T47D (cell line): Measurements from ENCODE around the gene IGSF3.
"Not testable (repeated sequence)": the region's sequence is repeated elsewhere in the genome, so short reads cannot be mapped to it uniquely, and the experiment has no call there.

Experiments used
- DNase-seq, 2 experiments: peaks; one replicate each; pipeline versions ENCODE4 v3.0.0 to v3.0.0-alpha.2; 2011 to 2012; ENCODE audit warnings: low read depth in 1 of 2, low spot score in 1 of 2
- JUND ChIP-seq: IDR thresholded peaks from 2 replicates; pipeline ENCODE4 v1.6.1; 2012; ENCODE audit warnings: low read depth
- in situ Hi-C: cut with HindIII; loops from 2 replicates; pipeline ENCODE4 v1.10.0; 2016; ENCODE audit warnings: low sequenced_read_pairs, low pct_unique_long_range_greater_than_20kb

The IGSF3 gene

DNA sequence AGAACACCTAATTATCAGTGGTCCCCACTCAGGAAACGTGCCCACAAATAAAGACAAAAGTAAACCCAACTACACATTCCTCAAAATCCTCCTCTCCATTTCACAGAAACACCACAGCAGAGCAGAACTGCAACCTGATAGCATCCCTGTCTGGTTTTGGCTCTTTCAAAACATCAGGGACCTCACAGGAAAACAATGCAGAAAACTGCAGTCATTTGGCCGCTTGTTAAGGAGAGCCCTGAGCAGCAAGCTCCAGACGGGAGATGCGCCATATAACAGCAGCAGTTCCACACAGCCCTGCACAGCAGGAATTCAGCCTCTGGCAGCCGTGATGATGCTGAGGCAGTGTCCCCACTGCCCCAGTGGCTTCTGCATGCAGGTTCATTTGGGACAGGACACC, 23.4 kb downstream of the IGSF3 start:
- in situ Hi-C loops, DNase-seq: not testable (repeated sequence)

DNA sequence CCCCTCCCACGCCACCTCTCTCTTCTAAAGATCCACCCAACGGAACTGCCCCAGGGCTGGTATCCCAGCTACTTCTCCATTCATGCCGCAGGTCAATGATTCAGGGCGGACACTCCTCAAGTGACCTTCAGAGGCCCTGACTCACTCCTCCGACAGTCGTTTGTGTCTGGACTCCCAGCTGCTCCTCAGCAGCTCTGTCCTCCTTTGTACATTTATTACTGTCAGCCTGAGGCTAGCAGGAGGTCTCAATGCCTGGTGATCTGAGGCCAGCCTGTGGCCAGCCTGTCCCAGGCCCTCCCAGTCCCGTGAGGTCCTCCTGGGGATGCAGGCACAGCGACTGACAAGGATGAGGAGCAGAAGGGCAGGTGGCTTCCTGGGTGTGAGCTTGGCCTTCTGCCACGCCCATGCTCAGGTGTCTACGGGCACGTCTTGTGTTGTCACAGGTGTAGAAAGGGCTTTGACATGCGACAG, 24.2 kb downstream of the IGSF3 start:
- in situ Hi-C loops, DNase-seq: not testable (repeated sequence)

- in situ Hi-C loops, DNase-seq: not testable (repeated sequence)
Measured at GRCh38 chr1:116642311-116643280, 24.9 kb downstream of the IGSF3 start.

GRCh38 chr1:116637583-116637982, 29.9 kb downstream of the IGSF3 start:
- in situ Hi-C loops, DNase-seq: not testable (repeated sequence)

DNA sequence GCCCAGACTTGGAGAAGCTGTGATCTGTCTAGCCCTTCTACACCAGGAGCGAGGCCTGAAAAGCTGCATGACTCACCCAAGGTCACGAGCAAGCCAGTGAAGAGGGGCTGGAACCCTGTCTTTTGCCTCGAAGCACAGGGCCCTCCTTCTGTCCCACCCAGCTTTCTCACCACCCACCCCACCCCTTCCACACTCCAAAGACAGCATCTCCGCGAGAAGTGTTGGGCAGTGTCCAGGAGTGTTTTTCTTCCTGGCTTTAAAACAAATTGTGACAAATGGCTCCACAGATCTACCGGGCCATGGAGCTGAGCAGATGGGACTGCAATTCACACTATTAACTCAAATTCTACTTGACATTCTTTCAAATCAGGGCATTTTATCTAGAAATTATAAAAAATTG, 30.9 kb downstream of the IGSF3 start:
- in situ Hi-C loops, DNase-seq: not testable (repeated sequence)

- DNase-seq, in situ Hi-C loops: not testable (repeated sequence)
Measured at GRCh38 chr1:116634386-116634785, 33.1 kb downstream of the IGSF3 start.

DNA sequence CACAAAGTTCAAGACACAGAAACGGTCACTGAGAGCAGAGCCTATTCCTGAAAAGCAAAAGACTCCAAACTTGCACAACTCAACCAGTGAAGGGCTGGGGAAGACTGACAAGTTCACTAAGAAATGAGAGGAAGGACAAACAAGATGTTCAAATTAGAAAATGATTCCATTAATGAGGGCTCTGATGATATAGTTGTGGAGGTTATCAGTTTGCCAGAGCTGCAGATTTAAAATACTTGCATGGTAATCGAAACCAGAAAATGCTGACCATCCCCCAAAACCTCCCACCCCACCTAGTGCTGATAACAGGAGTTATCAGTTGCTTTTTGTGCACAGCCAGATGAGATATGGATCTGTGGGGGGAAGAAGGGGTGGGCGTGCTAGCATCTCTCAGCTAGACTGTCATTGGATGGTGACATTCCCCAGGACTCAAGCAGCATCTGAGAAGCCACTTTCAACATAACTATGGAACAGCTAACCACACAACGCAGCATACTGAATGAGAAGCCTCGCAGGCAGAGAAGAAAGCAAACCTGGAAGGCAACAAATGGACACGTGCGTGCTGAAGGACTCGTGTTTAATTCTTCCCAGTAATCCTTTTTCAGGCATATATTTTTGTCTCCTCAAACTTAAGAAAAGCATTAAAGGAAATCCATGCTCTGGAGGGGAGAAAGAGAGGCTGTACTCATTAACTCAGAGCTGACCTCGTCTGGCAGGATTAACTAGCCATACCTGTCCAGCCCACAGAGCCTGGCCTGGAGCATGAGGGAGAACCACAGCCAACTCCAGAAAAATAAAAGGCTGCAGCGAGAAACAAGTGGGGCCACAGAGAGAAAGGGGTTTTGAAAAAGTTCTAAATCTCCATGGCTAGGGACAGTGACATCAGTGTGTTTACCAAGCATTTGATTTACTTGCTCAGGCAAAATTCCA, 35.3 kb downstream of the IGSF3 start:
- in situ Hi-C loops = not testable (repeated sequence)

GRCh38 chr1:116631554-116631953, 36.0 kb downstream of the IGSF3 start:
- in situ Hi-C loops, DNase-seq: not testable (repeated sequence)

More for the DNA sequence above, 35.3 kb downstream of the IGSF3 start:
- DNase-seq = peak in 1 of 2 experiments; percentile 78

- not testable (repeated sequence) for DNase-seq
Measured at GRCh38 chr1:116630057-116630456, 37.5 kb downstream of the IGSF3 start.

DNA sequence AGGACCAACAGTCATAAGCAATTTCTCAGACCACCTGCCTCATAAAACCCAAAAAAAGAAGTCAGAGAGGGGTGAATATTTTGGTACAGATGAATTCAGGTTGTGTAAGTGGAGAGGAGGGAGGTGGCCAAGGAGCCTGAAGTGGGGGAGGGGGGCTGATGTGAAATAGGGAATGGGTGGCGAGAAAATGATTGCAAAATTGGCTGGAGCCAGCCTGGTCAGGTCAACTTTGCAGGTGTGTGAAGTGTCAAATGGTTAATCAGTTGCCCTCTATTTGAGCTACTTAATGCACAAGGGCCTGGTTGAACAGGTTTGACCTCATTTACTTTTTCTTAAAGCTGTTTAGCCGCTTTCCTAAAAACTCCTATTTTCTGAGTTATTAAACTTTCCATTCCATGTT, 38.1 kb downstream of the IGSF3 start:
- in situ Hi-C loops, DNase-seq: not testable (repeated sequence)

More at GRCh38 chr1:116630057-116630456, 37.5 kb downstream of the IGSF3 start:
- in situ Hi-C loops = not testable (repeated sequence)

DNA sequence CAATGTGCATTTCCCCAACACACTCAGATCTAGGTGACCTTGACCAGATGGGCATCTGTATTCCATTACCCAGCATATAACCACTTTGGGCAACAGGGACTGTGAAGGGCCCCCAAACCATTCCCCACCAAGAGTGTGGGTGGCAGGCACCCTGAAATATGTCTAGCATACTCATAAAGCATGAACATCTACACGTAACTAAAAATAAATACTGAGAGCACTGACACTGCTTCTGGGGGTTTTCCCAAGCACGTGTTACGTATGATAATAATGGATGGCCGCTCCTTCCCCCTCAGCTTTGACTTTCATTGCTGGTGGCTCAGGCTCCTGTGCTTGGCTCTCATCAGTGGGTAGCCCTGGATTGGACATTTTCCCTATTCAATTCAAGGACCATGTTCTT, 39.1 kb downstream of the IGSF3 start:
- DNase-seq = no peak
- no peak for TF ChIP-seq JUND
- in situ Hi-C loops = no loop called here

DNA sequence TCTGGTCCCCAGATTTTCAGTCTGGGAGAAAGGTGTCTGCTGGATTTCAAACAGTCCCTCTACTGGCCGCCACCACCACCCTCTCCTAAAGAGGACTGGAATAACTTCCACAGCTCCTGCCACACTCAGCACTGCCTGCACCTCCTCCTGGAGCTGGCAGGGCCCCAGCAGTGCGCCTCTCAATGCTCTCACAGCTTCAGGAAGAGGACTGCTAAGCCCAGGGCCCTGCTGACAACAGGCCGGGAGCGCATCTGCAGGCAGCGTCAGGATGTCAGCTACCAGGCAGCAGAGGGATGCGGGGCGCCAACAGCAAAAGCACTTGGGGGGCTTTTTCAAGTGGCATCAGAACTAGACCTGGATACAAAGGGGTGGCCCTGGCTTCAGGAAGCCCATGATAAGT, 40.2 kb downstream of the IGSF3 start:
- DNase-seq = peak in 1 of 2 experiments; percentile 12

DNA sequence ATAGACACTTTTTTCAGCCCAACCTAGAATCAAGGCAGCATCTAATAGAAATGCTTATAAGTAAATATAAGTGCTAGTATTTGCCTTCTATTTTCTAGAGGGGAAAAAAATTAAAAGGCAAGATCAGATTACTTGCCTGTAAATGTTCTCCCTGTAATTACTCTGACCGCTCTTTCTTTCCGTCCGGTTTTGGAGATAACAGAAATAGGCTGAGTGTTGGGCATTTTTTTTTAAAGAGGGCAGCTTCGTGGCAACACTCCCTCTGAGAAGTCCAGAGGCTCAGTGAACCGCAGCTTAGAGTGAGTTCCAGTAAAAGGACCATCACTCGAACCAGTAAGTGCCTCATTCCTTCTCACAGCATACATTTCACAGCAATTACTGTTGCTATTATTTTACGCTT, 40.6 kb downstream of the IGSF3 start:
- DNase-seq, in situ Hi-C loops: not testable (repeated sequence)

More for the DNA sequence above, 40.2 kb downstream of the IGSF3 start:
- in situ Hi-C loops = not testable (repeated sequence)

- in situ Hi-C loops = not testable (repeated sequence)
Measured at GRCh38 chr1:116625155-116625554, 42.4 kb downstream of the IGSF3 start.

More at GRCh38 chr1:116625155-116625554, 42.4 kb downstream of the IGSF3 start:
- not testable (repeated sequence) for DNase-seq
